Dermis microvascular lymphatic vessel endothelial cell (primary cell): Measurements from ENCODE around the gene KIF19. TPM values are rescaled to one million over a fixed set of nuclear protein-coding genes. Genes with fewer than 3 reads are reported as not detected.
A peak's percentile ranks its signal among the peaks of the same experiment; 100 is the strongest.
"Not testable (repeated sequence)": the region's sequence is repeated elsewhere in the genome, so short reads cannot be mapped to it uniquely, and the experiment has no call there.

Experiments
- DNase-seq, 2 donors: peaks; one replicate each; pipeline versions ENCODE4 v3.0.0 to v3.0.0-alpha.2; 2010; ENCODE audit warnings: low read depth in 2 of 2
- total RNA-seq: library from RNA; depleted of rRNA; stranded (reverse); fragments of >200 nt; gene quantifications from 2 replicates; pipeline ENCODE4 v1.2.1, GENCODE V29; 2014

KIF19 gene
- 1.5 and 1.8 TPM in 2 replicates for total RNA-seq

- peak in 1 of 2 donors; percentile 32 for DNase-seq
Measured at GRCh38 chr17:74325743-74326379, at the start of gene KIF19. Gene KIF19 (plus strand): TSS chr17:74326226. CDS start chr17:74326350, 124 bp downstream.

- no peak for DNase-seq
Measured at GRCh38 chr17:74276541-74277009, 49.5 kb upstream of the KIF19 start.

GRCh38 chr17:74277935-74278334, 48.1 kb upstream of the KIF19 start:
- DNase-seq, result no peak

- DNase-seq, result not testable (repeated sequence)
Measured at GRCh38 chr17:74279617-74280016, 46.4 kb upstream of the KIF19 start.

GRCh38 chr17:74280093-74280513, 45.9 kb upstream of the KIF19 start:
- no peak for DNase-seq

GRCh38 chr17:74281799-74282198, 44.2 kb upstream of the KIF19 start:
- no peak for DNase-seq

- not testable (repeated sequence) for DNase-seq
Measured at GRCh38 chr17:74282274-74282586, 43.8 kb upstream of the KIF19 start.

- DNase-seq, result no peak
Measured at GRCh38 chr17:74282587-74283370, 43.2 kb upstream of the KIF19 start.

GRCh38 chr17:74283371-74283673, 42.7 kb upstream of the KIF19 start:
- no peak for DNase-seq

- DNase-seq, result no peak
Measured at GRCh38 chr17:74287031-74287602, 38.9 kb upstream of the KIF19 start.

- no peak for DNase-seq
Measured at GRCh38 chr17:74288785-74289184, 37.2 kb upstream of the KIF19 start.

GRCh38 chr17:74289688-74290087, 36.3 kb upstream of the KIF19 start:
- no peak for DNase-seq

- DNase-seq, result no peak
Measured at GRCh38 chr17:74290340-74290739, 35.7 kb upstream of the KIF19 start.

GRCh38 chr17:74292495-74292894, 33.5 kb upstream of the KIF19 start:
- no peak for DNase-seq

GRCh38 chr17:74295625-74296547, 30.1 kb upstream of the KIF19 start:
- DNase-seq, result no peak

- DNase-seq, result peak in 1 of 2 donors; percentile 28
Measured at GRCh38 chr17:74296548-74296936, 29.5 kb upstream of the KIF19 start.

GRCh38 chr17:74297941-74298340, 28.1 kb upstream of the KIF19 start:
- DNase-seq, result no peak

GRCh38 chr17:74298778-74299177, 27.2 kb upstream of the KIF19 start:
- no peak for DNase-seq

GRCh38 chr17:74299226-74300009, 26.6 kb upstream of the KIF19 start:
- no peak for DNase-seq

- DNase-seq, result no peak
Measured at GRCh38 chr17:74303305-74303704, 22.7 kb upstream of the KIF19 start.

- DNase-seq, result no peak
Measured at GRCh38 chr17:74304184-74304583, 21.8 kb upstream of the KIF19 start.
